CD4-positive, alpha-beta T cell (primary cell): ENCODE measurements around the gene CHM. TPM values are rescaled to one million over a fixed set of nuclear protein-coding genes. Genes with fewer than 3 reads are reported as not detected.

Experiments
- ATAC-seq: fragments of 200-7000 bp; cut with Tn5 transposase; one replicate; pipeline ENCODE4 v1.10.0; 2022; ENCODE audit warnings: mild to moderate bottlenecking; ENCODE audit not compliant: poor library complexity
- CTCF ChIA-PET: fragments of 350-600 bp; sonication (Branson Sonifier 250); formaldehyde crosslinking; loops from one replicate; lab custom pipeline; 2021; ENCODE audit warnings: antibody characterized with exemption, inconsistent platforms; lab: Charles Lee
- POLR2A ChIA-PET: fragments of 350-600 bp; sonication (Branson Sonifier 250); formaldehyde crosslinking; loops from one replicate; lab custom pipeline; 2021; ENCODE audit warnings: antibody characterized with exemption, inconsistent platforms; lab: Charles Lee
- DNase-seq, 14 experiments: peaks; one replicate each; pipeline ENCODE4 v3.0.0-alpha.2; 2013 to 2020; ENCODE audit warnings: mixed read lengths in 2 of 14
- H3K27ac ChIP-seq, 2 donors: one replicate each; pipeline versions ENCODE4 v1.5.1 to v1.7.0; 2013; ENCODE audit warnings: low read length in 2 of 2, low read depth in 1 of 2, mild to moderate bottlenecking in 1 of 2
- H3K27me3 ChIP-seq, 2 experiments: 1 replicate in 1 of 2; 2 replicates in 1 of 2; pipeline versions ENCODE4 v1.6.1 to v1.7.0; 2013; ENCODE audit warnings: low read length in 2 of 2, control low read depth in 1 of 2, mild to moderate bottlenecking in 1 of 2, moderate library complexity in 1 of 2; ENCODE audit not compliant: insufficient read depth in 2 of 2, control insufficient read depth in 1 of 2
- H3K36me3 ChIP-seq: one replicate; pipeline ENCODE4 v1.6.1; 2013; ENCODE audit warnings: low read length, control low read depth; ENCODE audit not compliant: insufficient read depth
- H3K4me1 ChIP-seq: one replicate; pipeline ENCODE4 v1.6.1; 2013; ENCODE audit warnings: low read length, control low read depth; ENCODE audit not compliant: insufficient read depth
- H3K4me3 ChIP-seq: one replicate; pipeline ENCODE4 v1.5.1; 2013; ENCODE audit warnings: mild to moderate bottlenecking, low read length, moderate library complexity
- H3K9me3 ChIP-seq, 2 experiments: 1 replicate in 1 of 2; 2 replicates in 1 of 2; pipeline versions ENCODE4 v1.6.1 to v1.7.0; 2013; ENCODE audit warnings: low read length in 2 of 2, mild to moderate bottlenecking in 2 of 2, control low read depth in 1 of 2, moderate library complexity in 1 of 2; ENCODE audit not compliant: control insufficient read depth in 1 of 2, insufficient read depth in 1 of 2
- H3K27ac Mint-ChIP-seq: one replicate; pipeline ENCODE4 v1.8.0; 2020; ENCODE audit warnings: mixed read lengths
- H3K27me3 Mint-ChIP-seq: one replicate; pipeline ENCODE4 v1.8.0; 2021; ENCODE audit warnings: mixed read lengths
- H3K36me3 Mint-ChIP-seq: one replicate; pipeline ENCODE4 v1.8.0; 2021; ENCODE audit warnings: low read depth, mixed read lengths
- H3K4me1 Mint-ChIP-seq: one replicate; pipeline ENCODE4 v1.8.0; 2021; ENCODE audit warnings: low read depth, mixed read lengths
- H3K4me3 Mint-ChIP-seq: one replicate; pipeline ENCODE4 v1.8.0; 2020; ENCODE audit warnings: mild to moderate bottlenecking, mixed read lengths
- H3K9me3 Mint-ChIP-seq: one replicate; pipeline ENCODE4 v1.8.0; 2020; ENCODE audit warnings: mixed read lengths
- intact Hi-C, 2 experiments: fragments of 100-400 bp; cut with DNase I in 1 of 2; cut with micrococcal nuclease in 1 of 2; formaldehyde crosslinking; loops; one replicate each; pipeline versions ENCODE4 v1.15.1 to v1.9.0; 2023 to 2025; cut with DNase I, micrococcal nuclease
- total RNA-seq, 174 experiments: library from RNA in 2 of 174; stranded (reverse) in 2 of 174; gene quantifications; one replicate each; pipeline ENCODE4 v1.2.3 and lab custom pipeline; 2021 to 2026
- TF ChIP-seq, protein P1 (sequence below): fragments of 200-600 bp; IDR thresholded peaks from one replicate; pipeline ENCODE4 v1.8.0; 2022; ENCODE audit warnings: antibody characterized with exemption, mild to moderate bottlenecking

CHM gene
- total RNA-seq, 2 experiments from 2014 or later: 5.1 to 6.3 TPM

DNA sequence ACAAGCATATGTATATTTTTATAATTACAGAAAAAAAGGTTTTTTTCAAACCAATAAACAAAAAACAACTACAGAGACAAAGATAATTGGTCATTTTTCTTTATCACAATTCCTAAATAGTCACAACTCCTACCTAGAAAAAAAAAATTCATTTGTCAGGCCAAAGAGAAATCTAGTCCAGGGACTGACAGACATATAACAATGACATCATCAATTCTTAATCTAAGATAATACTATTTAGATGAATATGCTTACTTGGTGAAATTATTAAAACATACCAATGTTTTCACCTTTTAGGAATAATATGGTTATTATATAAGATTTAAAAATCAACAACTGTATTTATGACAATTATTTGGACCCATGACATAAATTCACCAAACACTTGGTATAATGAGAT lies 48.4 kb downstream of the CHM start:
- Mint-ChIP-seq H3K4me1 (peaks cover 39% of the 10 kb centered on the region), H3K9me3 (no peaks in the 10 kb centered on the region), H3K27me3 (no peaks in the 10 kb centered on the region), H3K27ac (no peak overlapping the region), H3K36me3 (no peaks in the 10 kb centered on the region), H3K4me3 (no peak overlapping the region)
- ATAC-seq: no peak
- Histone ChIP-seq H3K4me1 (peaks cover 13% of the 10 kb centered on the region), H3K27ac (no peak overlapping the region), H3K27me3 (no peaks in the 10 kb centered on the region), H3K9me3 (no peaks in the 10 kb centered on the region), H3K36me3 (no peaks in the 10 kb centered on the region), H3K4me3 (no peak overlapping the region)
- CTCF ChIA-PET: interaction anchor here (1.1 kb wide), 1 partner anchor 11 kb away, joined by 3 read pairs; no protein-coding TSS in a partner anchor
- TF ChIP-seq, protein P1, sequence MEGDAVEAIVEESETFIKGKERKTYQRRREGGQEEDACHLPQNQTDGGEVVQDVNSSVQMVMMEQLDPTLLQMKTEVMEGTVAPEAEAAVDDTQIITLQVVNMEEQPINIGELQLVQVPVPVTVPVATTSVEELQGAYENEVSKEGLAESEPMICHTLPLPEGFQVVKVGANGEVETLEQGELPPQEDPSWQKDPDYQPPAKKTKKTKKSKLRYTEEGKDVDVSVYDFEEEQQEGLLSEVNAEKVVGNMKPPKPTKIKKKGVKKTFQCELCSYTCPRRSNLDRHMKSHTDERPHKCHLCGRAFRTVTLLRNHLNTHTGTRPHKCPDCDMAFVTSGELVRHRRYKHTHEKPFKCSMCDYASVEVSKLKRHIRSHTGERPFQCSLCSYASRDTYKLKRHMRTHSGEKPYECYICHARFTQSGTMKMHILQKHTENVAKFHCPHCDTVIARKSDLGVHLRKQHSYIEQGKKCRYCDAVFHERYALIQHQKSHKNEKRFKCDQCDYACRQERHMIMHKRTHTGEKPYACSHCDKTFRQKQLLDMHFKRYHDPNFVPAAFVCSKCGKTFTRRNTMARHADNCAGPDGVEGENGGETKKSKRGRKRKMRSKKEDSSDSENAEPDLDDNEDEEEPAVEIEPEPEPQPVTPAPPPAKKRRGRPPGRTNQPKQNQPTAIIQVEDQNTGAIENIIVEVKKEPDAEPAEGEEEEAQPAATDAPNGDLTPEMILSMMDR: no peak
- no peak for DNase-seq
- POLR2A ChIA-PET: no interaction called here
- intact Hi-C loops: no loop called here

DNA sequence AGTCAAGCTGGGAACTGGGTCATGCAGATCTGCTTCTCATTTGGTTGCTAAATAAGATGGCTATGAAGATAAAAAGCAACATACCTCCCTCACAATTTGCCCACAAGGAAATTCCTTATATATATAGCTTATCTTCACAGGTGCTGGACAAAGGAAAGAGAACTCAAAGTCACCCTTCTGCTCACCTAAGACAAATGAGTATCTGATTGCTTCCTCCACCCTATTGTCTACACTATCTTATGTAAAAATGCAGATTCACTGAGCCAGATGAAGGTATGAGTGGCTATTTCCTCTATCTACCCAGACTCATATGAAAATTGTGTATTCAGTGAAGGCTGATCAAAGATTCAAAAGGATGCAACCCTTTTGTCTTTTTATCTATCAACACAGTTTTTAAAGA lies 50.8 kb downstream of the CHM start:
- ChIA-PET POLR2A (no interaction called here), CTCF (no interaction called here)
- Mint-ChIP-seq H3K4me3 (no peak overlapping the region), H3K36me3 (peaks cover 3% of the 10 kb centered on the region), H3K4me1 (peaks cover 33% of the 10 kb centered on the region), H3K27ac (no peak overlapping the region), H3K27me3 (no peaks in the 10 kb centered on the region), H3K9me3 (no peaks in the 10 kb centered on the region)
- no peaks in the 10 kb centered on the region for H3K9me3 ChIP-seq
- H3K4me1 ChIP-seq: no peaks in the 10 kb centered on the region
- TF ChIP-seq, protein P1: no peak
- H3K27me3 ChIP-seq: no peaks in the 10 kb centered on the region
- ATAC-seq: no peak
- H3K4me3 ChIP-seq: no peak overlapping the region
- intact Hi-C loops: no loop called here
- H3K27ac ChIP-seq: no peak overlapping the region
- no peak for DNase-seq
- H3K36me3 ChIP-seq: no peaks in the 10 kb centered on the region

- intact Hi-C loops: no loop called here
- Mint-ChIP-seq H3K36me3 (peaks cover 4% of the 10 kb centered on the region), H3K27me3 (no peaks in the 10 kb centered on the region), H3K4me3 (no peak overlapping the region), H3K4me1 (peaks cover 27% of the 10 kb centered on the region), H3K27ac (no peak overlapping the region), H3K9me3 (no peaks in the 10 kb centered on the region)
- TF ChIP-seq, protein P1: no peak
- Histone ChIP-seq H3K36me3 (no peaks in the 10 kb centered on the region), H3K27me3 (no peaks in the 10 kb centered on the region), H3K4me3 (no peak overlapping the region), H3K4me1 (no peaks in the 10 kb centered on the region), H3K27ac (no peak overlapping the region), H3K9me3 (no peaks in the 10 kb centered on the region)
- POLR2A ChIA-PET: no interaction called here
- no peak for DNase-seq
- CTCF ChIA-PET: no interaction called here
- ATAC-seq: no peak
Observed at GRCh38 chrX:85995641-85996040, 51.7 kb downstream of the CHM start.
